Suppressor macrophage (primary cell): Measurements from ENCODE around the gene FKBP10.
"Not testable (repeated sequence)": the region's sequence is repeated elsewhere in the genome, so short reads cannot be mapped to it uniquely, and the experiment has no call there.

Experiments
- DNase-seq, 4 experiments: peaks; one replicate each; pipeline ENCODE4 v3.0.0-alpha.2; 2020 to 2022

The FKBP10 gene

DNA sequence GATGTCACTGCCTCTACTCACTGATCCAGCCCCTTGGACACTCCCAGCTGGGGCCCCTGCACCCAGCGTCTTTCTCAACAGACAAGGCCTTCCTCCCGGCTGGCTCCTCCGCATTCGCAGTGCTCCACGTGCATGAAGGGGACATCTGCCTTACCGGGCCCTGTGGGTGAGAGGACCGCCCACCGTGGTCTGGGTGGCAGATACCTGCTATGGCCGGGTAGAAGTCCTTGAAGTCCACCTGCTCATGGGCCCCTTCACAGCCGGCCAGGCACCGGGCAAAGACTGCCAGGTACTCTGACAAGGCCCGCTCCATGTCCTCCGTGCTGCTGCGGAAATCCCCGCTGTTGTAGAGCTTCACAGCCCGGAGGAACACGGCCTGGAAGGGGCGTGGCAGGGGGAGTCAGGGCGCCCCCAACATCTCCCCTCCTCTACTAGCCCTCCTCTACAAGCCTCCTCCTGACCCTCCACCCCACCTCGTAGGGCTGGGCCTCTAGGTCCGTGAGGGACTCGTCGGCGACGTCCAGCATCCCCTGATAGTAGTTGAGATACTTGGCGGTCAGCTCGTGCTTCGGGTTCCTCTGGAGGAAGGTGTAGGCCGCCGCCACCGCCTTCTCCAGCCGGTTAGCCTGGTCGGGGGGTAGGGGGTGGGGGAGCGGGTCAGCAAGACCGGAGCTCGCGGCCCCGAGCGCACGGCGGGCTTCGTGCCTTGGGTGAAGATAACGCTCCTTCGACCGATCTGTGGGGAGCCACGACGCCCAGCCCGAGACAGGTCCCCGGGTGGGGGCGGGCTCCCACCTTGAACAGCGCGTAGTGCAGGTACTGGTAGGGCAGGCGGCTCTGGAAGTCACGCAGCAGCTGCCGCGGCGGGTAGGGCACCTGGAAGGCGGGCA, 1.9 kb upstream of the FKBP10 start:
- DNase-seq = no peak

DNA sequence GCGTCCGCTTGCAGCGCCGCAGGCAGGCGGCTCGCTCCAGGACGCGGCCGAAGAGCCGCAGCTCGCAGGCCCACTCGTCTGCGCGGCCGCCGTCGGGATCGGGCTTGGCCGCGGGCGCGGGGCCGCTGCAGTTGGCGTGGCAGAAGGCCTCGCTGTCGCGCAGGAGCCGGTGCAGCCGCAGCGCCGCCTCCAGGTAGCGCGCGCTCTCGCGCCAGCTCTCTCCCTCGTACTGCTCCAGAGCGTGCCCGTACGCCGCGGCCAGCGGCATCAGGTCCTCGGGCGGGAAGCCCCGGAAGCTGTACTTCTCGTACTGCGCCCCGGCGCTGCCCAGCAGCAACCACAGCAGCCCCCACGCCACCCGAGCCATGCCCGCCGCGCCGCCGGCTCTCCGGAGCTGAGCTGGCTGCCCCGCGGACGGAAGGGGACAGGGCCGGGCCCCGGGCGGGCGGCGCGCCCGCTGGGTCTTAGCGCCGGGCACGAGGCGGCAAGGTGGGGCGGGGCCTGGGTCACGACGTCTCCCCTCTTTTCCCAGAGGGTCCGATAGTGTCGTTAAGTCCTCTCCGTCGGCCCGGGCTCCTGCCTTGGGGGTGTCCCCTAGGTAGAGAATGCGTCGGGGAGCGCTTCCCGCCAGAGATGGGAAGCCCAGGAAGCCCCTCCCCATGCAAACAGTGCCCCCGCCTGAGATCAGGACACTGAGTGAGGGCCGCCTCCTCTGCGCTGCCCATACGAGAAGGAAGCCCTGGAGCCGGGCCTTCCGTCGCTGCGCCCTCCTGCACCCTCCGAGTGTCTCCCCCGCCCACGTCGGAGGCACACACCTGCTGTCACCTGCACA, 1.0 kb upstream of the FKBP10 start, which contains the start of gene P3H4:
TSS of gene P3H4 (minus strand) at position 401 of the 832 bp plus-strand sequence. CDS start at position 367, 34 bp downstream.
- DNase-seq = peak; percentile 58 to 87 (median 72)

GRCh38 chr17:41813152-41813680, 412 bp downstream of the FKBP10 start:
- DNase-seq = no peak

DNA sequence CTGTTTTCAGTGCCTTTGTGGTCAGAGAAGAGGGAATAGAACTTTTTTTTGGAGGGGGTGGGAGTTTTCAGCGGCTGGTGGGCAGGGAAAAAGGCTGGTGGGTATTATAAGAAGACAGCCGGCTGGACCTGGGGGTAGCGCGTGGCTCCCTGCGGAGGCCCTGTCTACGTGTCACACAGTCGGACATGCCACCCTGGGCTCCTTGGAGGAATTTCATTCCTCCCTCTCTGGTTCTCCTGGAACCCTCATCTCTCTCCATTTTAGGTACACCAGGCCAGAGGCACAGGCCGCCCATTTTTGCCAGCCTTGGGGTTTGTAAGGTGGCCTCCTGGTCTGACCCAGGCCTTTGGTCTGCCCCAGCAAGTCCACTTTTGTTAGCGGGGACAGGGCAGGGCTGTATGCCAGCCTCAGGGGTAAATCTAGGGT, 908 bp downstream of the FKBP10 start:
- DNase-seq = no peak

DNA sequence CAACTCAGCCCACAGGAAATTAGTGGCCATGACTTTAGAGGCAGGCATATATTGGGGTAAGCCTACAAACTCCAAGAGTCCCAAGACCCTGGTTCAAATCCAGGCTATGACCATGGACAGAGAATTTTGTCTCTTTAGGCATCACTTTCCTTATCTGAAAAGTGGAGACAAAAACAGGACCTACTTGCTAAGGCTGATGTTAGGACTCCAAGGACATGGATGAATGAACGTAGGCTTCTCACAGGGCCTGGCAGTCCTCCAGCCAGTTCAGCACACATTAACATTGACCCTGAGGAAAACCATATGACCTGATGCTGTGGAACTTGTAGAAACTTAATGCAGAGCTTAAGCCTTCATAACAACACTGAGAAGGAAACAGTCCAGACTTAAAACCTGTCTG, 1.4 kb downstream of the FKBP10 start:
- no peak for DNase-seq

DNA sequence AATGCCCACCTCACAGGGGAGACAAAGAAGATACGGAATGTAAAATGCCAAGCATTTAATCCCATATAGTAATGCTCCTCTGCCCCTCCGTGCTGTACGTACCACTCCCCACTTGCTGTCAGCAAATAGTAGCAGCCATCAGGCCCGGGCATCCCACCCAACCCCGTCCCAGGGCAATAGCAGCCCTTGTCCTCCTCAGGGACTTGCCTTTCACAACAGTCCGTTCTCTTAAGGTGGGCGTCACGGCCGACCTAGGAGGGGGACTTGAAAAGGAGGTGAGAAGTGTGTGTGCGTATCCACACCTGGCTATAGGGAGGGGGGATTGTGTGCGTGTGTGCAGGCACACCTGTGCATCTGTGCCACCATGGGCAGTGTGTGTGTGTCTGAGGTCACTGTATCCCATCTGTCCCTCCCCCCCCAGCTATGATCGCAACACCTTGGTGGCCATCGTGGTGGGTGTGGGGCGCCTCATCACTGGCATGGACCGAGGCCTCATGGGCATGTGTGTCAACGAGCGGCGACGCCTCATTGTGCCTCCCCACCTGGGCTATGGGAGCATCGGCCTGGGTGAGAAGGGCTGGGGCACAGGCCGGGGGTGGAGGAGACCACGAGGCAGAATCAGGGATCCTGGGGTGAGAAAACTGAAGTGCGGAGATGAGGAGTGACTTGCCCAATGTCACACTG, 4.0 kb downstream of the FKBP10 start:
- DNase-seq = no peak

GRCh38 chr17:41818024-41818423, 5.2 kb downstream of the FKBP10 start:
- DNase-seq = no peak

DNA sequence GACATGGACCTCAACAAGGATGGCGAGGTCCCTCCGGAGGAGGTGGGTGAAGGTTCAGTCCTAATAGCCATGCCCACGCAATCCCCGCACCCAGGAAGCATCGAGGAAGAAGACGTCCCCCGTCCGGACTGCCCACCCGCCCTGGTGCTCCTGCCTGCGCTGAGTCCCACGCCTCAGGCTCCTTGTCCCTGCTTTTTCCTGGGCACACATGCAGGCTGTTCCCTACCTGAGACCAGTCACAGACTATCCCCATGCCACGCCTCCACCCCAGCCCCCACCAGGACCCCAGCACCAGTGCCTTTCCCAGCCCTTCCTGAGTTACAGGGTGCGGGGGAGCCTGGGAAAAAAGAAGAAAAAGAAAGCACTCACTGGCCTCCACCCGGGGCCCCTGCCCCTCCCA, 9.0 kb downstream of the FKBP10 start:
- DNase-seq = no peak

GRCh38 chr17:41822216-41823140, 9.7 kb downstream of the FKBP10 start:
- no peak for DNase-seq

- DNase-seq = no peak
Measured at GRCh38 chr17:41823141-41823524, 10.3 kb downstream of the FKBP10 start.

GRCh38 chr17:41823580-41823979, 10.8 kb downstream of the FKBP10 start:
- DNase-seq = no peak

GRCh38 chr17:41824086-41824485, 11.3 kb downstream of the FKBP10 start:
- no peak for DNase-seq

DNA sequence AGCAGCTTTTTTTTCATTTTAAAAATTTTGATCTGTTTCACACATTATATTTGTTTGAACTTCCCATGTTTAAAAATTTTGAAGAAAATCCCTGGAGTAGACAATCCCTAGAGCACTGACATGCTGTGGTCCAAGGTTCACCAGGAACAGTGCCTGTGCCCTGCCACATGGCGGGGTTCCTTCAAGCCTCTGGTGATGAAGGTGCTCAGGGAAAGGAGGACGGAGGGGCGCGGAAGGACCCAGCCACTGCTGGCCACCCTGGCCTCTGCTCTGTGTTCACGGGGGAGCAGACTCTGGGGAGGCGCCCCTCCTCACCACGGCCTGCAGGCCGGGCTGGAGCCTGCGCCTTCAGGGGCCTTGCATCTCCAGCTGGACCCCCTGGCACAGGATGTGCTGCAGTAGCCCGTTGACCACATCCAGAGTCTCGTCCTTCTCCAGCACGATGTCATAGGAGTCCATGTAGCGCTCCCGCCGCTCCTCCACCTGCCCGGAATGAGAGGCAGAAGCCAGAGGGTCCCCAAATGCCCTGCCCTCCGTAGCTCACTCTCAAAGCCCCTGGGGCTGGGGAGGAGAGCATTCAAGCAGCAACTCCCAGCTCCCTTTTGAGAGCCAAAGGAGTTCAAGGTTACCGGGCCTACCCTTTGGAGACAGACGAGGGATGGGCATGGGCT, 12.5 kb downstream of the FKBP10 start:
- no peak for DNase-seq

- not testable (repeated sequence) for DNase-seq
Measured at GRCh38 chr17:41829961-41830360, 17.2 kb downstream of the FKBP10 start.

DNA sequence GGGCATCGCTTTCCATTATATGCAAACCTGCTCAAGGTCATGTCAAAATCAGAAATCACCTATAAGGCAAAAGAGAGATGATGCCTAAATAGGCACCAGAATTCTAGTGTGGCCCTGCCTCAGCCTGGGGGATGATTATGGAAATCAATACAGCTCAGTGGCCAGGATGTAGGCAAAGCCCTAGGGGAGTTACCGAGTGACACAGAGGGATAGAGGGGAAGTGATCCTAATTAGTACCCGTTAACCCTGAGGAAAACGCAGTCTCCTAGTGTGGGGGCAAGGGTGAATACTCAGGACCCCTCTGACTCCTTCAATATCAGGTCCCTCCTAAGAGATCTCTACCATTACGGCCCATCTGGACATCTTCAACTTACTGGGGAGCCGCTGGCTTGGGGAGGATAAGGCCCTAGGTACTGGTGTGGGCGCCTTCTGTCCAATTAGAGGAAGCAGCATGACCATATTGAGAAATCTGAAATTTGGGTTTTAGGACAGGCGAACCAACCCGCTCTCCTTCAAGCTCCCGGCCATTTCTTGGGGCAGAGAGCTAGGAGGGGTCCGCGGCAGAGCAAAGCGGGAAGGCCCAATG, 22.5 kb downstream of the FKBP10 start:
- DNase-seq = peak in 3 of 4 experiments; percentile 43 to 52 (median 43)

- DNase-seq = peak in 3 of 4 experiments; percentile 14 to 75 (median 72)
Measured at GRCh38 chr17:41835800-41836549, 23.2 kb downstream of the FKBP10 start, which contains the start of gene NT5C3B. Gene NT5C3B (minus strand): TSS chr17:41836232. CDS start chr17:41836193, 39 bp downstream.

DNA sequence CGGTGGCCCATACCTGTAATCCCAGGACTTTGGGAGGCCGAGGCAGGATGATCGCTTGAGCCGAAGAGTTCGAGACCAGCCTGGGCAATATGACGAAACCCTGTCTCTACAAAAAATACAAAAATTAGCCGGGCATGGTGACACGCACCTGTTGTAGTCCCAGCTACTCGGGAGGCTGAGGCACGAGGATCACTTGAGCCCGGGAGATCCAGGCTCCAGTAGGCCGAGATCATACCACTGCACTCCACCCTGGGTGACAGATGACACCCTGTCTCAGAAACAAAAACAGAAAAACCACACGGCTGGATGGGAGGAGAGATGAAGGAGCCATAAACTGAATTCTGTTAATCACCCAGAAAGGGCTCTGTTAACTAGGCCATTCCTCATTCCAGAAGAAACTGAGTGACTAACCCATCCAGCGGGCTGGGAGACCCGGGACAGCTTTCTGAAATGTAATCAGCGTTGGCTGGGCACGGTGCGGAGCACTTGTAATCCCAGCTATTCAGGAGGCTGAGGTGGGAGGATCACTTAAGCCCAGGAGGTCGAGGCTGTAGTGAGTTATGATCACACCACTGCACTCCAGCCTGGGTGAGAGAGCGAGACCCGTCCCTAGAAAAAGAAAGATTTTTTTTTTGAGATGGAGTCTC, 23.9 kb downstream of the FKBP10 start:
- no peak for DNase-seq

- DNase-seq = no peak
Measured at GRCh38 chr17:41837761-41838538, 25.1 kb downstream of the FKBP10 start, which contains the start of gene KLHL10. Gene KLHL10 (plus strand): TSS chr17:41837825. CDS start chr17:41837933, 108 bp downstream.
